22Rv1 (cell line): Measurements from ENCODE around the gene HBE1.

ENCODE experiments used
- ZFX ChIP-seq: fragments of 450-650 bp; IDR thresholded peaks from 2 replicates; pipeline ENCODE4 v1.6.1; 2017; ENCODE audit warnings: antibody characterized with exemption, borderline replicate concordance
- TF ChIP-seq, protein P1 (sequence below): fragments of 450-650 bp; IDR thresholded peaks from 2 replicates; pipeline ENCODE4 v1.5.1; 2017; ENCODE audit warnings: mild to moderate bottlenecking

DNA sequence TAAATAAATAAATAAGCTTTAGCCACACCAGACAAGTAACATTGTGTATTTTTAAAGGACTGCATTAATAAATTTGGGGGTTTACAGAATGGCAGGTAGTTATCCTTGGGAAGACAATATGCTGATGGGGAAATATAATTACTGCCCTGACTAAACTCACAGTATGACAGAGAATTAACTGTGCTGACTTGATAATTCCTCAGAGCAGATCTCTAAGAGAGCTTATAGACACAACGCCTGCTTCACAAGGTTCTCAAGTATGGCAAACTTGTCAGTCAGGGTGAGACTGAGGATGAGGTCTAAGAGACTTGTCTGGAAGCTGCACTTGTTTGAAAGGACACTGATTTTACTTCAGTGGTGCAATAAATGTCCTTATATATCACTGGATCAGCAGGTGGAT lies 28.7 kb upstream of the HBE1 start:
- TF ChIP-seq, protein P1, sequence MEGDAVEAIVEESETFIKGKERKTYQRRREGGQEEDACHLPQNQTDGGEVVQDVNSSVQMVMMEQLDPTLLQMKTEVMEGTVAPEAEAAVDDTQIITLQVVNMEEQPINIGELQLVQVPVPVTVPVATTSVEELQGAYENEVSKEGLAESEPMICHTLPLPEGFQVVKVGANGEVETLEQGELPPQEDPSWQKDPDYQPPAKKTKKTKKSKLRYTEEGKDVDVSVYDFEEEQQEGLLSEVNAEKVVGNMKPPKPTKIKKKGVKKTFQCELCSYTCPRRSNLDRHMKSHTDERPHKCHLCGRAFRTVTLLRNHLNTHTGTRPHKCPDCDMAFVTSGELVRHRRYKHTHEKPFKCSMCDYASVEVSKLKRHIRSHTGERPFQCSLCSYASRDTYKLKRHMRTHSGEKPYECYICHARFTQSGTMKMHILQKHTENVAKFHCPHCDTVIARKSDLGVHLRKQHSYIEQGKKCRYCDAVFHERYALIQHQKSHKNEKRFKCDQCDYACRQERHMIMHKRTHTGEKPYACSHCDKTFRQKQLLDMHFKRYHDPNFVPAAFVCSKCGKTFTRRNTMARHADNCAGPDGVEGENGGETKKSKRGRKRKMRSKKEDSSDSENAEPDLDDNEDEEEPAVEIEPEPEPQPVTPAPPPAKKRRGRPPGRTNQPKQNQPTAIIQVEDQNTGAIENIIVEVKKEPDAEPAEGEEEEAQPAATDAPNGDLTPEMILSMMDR: no peak
- TF ChIP-seq ZFX: no peak
